Mesothelial cell of epicardium (in vitro differentiated cells): ENCODE data around the gene GLCCI1. TPM values are rescaled to one million over a fixed set of nuclear protein-coding genes. Genes with fewer than 3 reads are reported as not detected.

Source experiments
- DNase-seq, 2 experiments: peaks; one replicate each; pipeline ENCODE4 v3.0.0; 2021; ENCODE audit warnings: low spot score in 2 of 2; ENCODE audit not compliant: unreplicated experiment in 2 of 2
- H3K27ac Mint-ChIP-seq: 2 replicates; pipeline ENCODE4 v1.8.0; 2021; ENCODE audit warnings: mixed read lengths
- H3K27me3 Mint-ChIP-seq: 2 replicates; pipeline ENCODE4 v1.8.0; 2021; ENCODE audit warnings: low read depth, mixed read lengths
- H3K36me3 Mint-ChIP-seq: 2 replicates; pipeline ENCODE4 v1.8.0; 2021; ENCODE audit warnings: mixed read lengths
- H3K4me1 Mint-ChIP-seq: 2 replicates; pipeline ENCODE4 v1.8.0; 2021; ENCODE audit warnings: mixed read lengths
- H3K4me3 Mint-ChIP-seq: 2 replicates; pipeline ENCODE4 v1.8.0; 2021; ENCODE audit warnings: mild to moderate bottlenecking, moderate library complexity, mixed read lengths
- H3K9me3 Mint-ChIP-seq: 2 replicates; pipeline ENCODE4 v1.8.0; 2021; ENCODE audit warnings: mixed read lengths
- CTCF ChIP-seq: fragments of 200-600 bp; sonication (generic); IDR thresholded peaks from one replicate; pipeline ENCODE4 v1.5.0; 2021; ENCODE audit warnings: antibody characterized with exemption; ENCODE audit not compliant: unreplicated experiment
- total RNA-seq: library from RNA; stranded (reverse); gene quantifications from 3 replicates; pipeline ENCODE4 v1.2.1, GENCODE V29; 2021

Gene GLCCI1
- total RNA-seq, 1 donor from 2014 or later = 30.2 TPM

DNA sequence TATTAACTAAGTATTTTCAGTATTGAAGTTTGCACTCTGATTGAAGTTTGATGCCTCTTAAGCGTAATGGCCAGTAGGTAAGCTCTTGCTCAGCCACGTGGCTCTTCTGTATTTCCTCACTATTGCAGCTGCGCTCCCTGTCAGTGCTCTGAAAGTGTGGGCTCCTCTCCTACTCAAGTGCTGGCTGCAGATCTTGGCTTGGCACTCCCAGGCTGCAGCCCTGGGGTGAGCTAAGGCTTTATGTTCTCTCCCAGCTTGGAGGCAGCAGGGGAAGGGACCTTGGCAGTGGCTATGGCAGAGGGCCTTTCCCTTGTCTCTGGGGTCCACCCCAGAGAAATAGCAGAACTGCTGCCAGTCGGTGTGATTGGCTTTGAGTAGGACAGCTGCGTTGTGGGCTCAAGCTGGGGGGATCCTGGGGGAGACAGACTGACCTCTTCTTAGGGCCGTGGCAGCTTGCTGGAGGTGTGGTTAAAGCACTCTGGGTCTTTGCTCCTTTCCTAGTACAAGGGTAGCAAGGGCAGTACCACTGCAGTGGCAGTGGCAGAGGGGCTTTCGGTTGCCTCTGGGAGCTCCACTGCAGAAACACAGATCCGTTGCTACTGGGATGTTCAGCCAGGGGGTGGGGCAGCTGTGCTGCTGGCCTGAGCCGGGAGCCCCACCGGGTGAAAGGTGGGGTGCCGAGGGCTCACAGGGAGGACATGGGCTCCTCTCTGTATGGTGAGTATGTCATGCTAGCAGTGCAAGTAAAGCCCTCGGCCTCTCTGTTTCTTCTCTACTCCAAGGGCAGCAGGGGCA is 100.5 kb downstream of the GLCCI1 start:
- peaks cover 37% of the 10 kb centered on the region for H3K36me3 Mint-ChIP-seq
- no peak overlapping the region for H3K4me3 Mint-ChIP-seq
- no peak overlapping the region for H3K27ac Mint-ChIP-seq
- peaks cover 15% of the 10 kb centered on the region for H3K9me3 Mint-ChIP-seq
- peaks cover 6% of the 10 kb centered on the region for H3K4me1 Mint-ChIP-seq
- no peak for TF ChIP-seq CTCF
- no peaks in the 10 kb centered on the region for H3K27me3 Mint-ChIP-seq
- no peak for DNase-seq

DNA sequence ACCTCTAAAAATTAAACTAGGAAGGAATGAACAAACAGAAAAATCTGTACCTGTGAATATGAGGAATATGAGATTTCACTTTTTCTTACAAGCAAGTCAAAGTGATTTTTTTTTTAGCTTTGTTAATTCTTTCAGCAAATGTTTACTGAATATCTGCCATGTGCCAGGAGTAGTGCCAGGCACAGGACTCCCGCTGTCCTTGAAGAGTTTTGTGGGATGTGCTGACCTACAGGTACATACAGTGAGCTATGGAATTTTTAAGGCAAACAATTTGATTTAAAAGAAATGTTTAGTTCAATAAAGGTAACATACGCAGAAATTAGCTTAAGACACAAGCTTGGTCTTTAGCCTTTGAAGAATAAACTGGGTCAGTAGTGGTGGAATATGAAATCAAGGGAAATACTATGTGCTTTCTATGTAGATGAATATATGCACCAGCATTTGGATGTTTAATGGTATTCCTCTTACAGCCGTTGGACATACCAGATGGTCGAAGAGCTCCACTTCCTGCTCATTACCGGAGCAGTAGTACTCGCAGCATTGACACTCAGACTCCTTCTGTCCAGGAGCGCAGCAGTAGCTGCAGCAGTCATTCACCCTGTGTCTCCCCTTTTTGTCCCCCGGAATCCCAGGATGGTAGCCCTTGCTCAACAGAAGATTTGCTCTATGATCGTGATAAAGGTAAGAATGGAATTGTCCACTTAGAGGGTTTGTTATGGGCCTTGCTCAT is 102.0 kb downstream of the GLCCI1 start:
- no peaks in the 10 kb centered on the region for H3K27me3 Mint-ChIP-seq
- DNase-seq = no peak
- peaks cover 12% of the 10 kb centered on the region for H3K9me3 Mint-ChIP-seq
- peaks cover 32% of the 10 kb centered on the region for H3K36me3 Mint-ChIP-seq
- no peak overlapping the region for H3K27ac Mint-ChIP-seq
- TF ChIP-seq CTCF = no peak
- H3K4me1 Mint-ChIP-seq = peaks cover 6% of the 10 kb centered on the region
- H3K4me3 Mint-ChIP-seq = no peak overlapping the region

- Mint-ChIP-seq H3K36me3 (peaks cover 13% of the 10 kb centered on the region), H3K4me3 (no peak overlapping the region), H3K27ac (no peak overlapping the region), H3K4me1 (no peaks in the 10 kb centered on the region), H3K27me3 (no peaks in the 10 kb centered on the region), H3K9me3 (peaks cover 8% of the 10 kb centered on the region)
- no peak for DNase-seq
- TF ChIP-seq CTCF = no peak
Observed at GRCh38 chr7:8078418-8078817, 109.8 kb downstream of the GLCCI1 start.

GRCh38 chr7:8082762-8083161 is 114.2 kb downstream of the GLCCI1 start:
- Mint-ChIP-seq H3K9me3 (peaks cover under 1% of the 10 kb centered on the region), H3K36me3 (peaks cover 15% of the 10 kb centered on the region), H3K27ac (no peak overlapping the region), H3K4me3 (no peak overlapping the region), H3K4me1 (no peaks in the 10 kb centered on the region), H3K27me3 (no peaks in the 10 kb centered on the region)
- no peak for TF ChIP-seq CTCF
- DNase-seq = no peak

DNA sequence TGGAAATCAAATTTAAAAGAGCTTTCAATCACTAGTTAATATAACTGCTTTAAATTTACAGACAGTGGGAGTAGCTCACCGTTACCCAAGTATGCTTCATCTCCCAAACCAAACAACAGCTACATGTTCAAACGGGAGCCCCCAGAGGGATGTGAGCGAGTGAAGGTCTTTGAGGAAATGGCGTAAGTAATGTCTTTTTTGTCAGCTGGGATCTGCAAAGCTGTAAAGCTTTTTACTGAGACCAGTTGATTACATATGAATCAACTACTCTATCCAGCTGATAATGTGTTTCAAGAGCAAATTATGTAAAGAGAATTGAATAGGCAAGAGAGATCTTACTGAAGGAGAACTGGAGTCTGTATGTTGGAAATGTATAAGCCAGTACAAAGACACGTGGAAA is 116.2 kb downstream of the GLCCI1 start:
- Mint-ChIP-seq H3K27ac (no peak overlapping the region), H3K27me3 (no peaks in the 10 kb centered on the region), H3K4me1 (no peaks in the 10 kb centered on the region), H3K36me3 (peaks cover 18% of the 10 kb centered on the region), H3K9me3 (no peaks in the 10 kb centered on the region), H3K4me3 (no peak overlapping the region)
- no peak for TF ChIP-seq CTCF
- DNase-seq = no peak
